Measurements from ENCODE around the gene ZBTB3. TPM values are rescaled to one million over a fixed set of nuclear protein-coding genes. Genes with fewer than 3 reads are reported as not detected.
A peak's percentile ranks its signal among the peaks of the same experiment; 100 is the strongest.

The ZBTB3 gene
- total and polyA plus RNA-seq, 9 of the 15 experiments (the other 6 are each of a cell fraction or from before 2014, with no cell fraction given) = 1.9 to 10.0 (median 4.9) TPM

DNA sequence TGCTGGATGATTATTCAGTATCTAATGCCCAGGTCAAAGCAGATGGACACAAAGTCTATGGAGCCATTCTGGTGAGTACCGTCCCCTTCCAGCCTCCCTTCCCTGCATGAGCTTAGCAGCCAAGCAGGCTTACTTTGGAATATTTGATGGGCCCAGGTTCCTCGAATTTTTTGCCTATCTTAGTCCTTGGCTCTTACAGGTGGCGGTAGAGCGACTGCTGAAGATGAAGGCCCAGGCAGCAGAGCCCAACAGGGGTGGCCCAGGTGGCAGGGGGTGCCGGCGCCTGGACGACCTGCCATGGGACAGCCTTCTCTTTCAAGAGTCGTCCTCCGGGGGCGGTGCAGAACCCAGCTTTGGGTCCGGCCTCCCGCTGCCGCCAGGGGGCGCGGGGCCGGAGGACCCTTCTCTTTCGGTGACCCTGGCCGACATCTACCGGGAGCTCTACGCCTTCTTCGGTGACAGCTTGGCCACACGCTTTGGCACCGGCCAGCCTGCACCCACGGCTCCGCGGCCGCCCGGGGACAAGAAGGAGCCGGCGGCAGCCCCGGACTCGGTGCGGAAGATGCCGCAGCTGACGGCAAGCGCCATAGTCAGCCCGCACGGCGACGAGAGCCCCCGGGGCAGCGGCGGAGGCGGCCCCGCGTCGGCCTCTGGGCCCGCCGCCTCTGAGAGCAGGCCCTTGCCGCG is 32.5 kb upstream of the ZBTB3 start (continued):
- TF ChIP-seq EGR1 (conservative IDR thresholded peaks at IDR 0.05) (peak; percentile 72), NR2C2 (CRISPR knock-in tag; IDR thresholded peaks at IDR 0.05) (no peak), NR2C2 (tag; IDR thresholded peaks at IDR 0.05) (peak; percentile 87), ETV1 (tag; conservative IDR thresholded peaks at IDR 0.05; ENCODE audit: low read depth) (peak; percentile 6; the same call in 1 of the 2 replicates), FOS (IDR thresholded peaks at IDR 0.05; ENCODE audit: extremely low read depth, insufficient read length) (no peak), TAF15 (IDR thresholded peaks at IDR 0.05; ENCODE audit: low read depth, low read length) (no peak), KLF16 (IDR thresholded peaks at IDR 0.05) (peak; percentile 64; the same call in 1 of the 2 replicates), ZEB2 (IDR thresholded peaks at IDR 0.05) (no peak), ZC3H11A (IDR thresholded peaks at IDR 0.05; ENCODE audit: low read depth, low read length) (no peak), ZNF431 (CRISPR knock-in tag; IDR thresholded peaks at IDR 0.05) (no peak)
- TF ChIP-seq, protein P1, sequence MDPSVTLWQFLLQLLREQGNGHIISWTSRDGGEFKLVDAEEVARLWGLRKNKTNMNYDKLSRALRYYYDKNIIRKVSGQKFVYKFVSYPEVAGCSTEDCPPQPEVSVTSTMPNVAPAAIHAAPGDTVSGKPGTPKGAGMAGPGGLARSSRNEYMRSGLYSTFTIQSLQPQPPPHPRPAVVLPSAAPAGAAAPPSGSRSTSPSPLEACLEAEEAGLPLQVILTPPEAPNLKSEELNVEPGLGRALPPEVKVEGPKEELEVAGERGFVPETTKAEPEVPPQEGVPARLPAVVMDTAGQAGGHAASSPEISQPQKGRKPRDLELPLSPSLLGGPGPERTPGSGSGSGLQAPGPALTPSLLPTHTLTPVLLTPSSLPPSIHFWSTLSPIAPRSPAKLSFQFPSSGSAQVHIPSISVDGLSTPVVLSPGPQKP (CRISPR knock-in tag; IDR thresholded peaks at IDR 0.05) = no peak
- TF ChIP-seq, protein P2, sequence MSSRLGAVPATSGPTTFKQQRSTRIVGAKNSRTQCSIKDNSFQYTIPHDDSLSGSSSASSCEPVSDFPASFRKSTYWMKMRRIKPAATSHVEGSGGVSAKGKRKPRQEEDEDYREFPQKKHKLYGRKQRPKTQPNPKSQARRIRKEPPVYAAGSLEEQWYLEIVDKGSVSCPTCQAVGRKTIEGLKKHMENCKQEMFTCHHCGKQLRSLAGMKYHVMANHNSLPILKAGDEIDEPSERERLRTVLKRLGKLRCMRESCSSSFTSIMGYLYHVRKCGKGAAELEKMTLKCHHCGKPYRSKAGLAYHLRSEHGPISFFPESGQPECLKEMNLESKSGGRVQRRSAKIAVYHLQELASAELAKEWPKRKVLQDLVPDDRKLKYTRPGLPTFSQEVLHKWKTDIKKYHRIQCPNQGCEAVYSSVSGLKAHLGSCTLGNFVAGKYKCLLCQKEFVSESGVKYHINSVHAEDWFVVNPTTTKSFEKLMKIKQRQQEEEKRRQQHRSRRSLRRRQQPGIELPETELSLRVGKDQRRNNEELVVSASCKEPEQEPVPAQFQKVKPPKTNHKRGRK (tag; IDR thresholded peaks at IDR 0.05) = no peak
- TF ChIP-seq, protein P3, sequence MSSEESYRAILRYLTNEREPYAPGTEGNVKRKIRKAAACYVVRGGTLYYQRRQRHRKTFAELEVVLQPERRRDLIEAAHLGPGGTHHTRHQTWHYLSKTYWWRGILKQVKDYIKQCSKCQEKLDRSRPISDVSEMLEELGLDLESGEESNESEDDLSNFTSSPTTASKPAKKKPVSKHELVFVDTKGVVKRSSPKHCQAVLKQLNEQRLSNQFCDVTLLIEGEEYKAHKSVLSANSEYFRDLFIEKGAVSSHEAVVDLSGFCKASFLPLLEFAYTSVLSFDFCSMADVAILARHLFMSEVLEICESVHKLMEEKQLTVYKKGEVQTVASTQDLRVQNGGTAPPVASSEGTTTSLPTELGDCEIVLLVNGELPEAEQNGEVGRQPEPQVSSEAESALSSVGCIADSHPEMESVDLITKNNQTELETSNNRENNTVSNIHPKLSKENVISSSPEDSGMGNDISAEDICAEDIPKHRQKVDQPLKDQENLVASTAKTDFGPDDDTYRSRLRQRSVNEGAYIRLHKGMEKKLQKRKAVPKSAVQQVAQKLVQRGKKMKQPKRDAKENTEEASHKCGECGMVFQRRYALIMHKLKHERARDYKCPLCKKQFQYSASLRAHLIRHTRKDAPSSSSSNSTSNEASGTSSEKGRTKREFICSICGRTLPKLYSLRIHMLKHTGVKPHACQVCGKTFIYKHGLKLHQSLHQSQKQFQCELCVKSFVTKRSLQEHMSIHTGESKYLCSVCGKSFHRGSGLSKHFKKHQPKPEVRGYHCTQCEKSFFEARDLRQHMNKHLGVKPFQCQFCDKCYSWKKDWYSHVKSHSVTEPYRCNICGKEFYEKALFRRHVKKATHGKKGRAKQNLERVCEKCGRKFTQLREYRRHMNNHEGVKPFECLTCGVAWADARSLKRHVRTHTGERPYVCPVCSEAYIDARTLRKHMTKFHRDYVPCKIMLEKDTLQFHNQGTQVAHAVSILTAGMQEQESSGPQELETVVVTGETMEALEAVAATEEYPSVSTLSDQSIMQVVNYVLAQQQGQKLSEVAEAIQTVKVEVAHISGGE (CRISPR knock-in tag; IDR thresholded peaks at IDR 0.05) = peak in 1 of 3 experiments; percentile 31; a peak in 1 of 6 replicates
- TF ChIP-seq, protein P4, sequence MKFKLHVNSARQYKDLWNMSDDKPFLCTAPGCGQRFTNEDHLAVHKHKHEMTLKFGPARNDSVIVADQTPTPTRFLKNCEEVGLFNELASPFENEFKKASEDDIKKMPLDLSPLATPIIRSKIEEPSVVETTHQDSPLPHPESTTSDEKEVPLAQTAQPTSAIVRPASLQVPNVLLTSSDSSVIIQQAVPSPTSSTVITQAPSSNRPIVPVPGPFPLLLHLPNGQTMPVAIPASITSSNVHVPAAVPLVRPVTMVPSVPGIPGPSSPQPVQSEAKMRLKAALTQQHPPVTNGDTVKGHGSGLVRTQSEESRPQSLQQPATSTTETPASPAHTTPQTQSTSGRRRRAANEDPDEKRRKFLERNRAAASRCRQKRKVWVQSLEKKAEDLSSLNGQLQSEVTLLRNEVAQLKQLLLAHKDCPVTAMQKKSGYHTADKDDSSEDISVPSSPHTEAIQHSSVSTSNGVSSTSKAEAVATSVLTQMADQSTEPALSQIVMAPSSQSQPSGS (CRISPR knock-in tag; IDR thresholded peaks at IDR 0.05) = no peak

Measured in K562 (cell line).